ENCODE measurements around the gene ASB18. TPM values are rescaled to one million over a fixed set of nuclear protein-coding genes. Genes with fewer than 3 reads are reported as not detected.

ASB18 gene
- total RNA-seq, 1 donor from 2014 or later: not detected

Other genes with a start within 250 kb of the ASB18 start
- not detected in 2 replicates for gene GBX2, start 96.0 kb downstream of the ASB18 start, total RNA-seq

Measured in T-helper 1 cell treated with Interleukin-12 subunit alpha and Interleukin-12 subunit beta and Interleukin-4 antibody, amounts not matched to agents 30 ng/mL and 1 ng/mL, for 36 hours (primary cell).